GM23338 (cell line): ENCODE measurements around the gene KLHL28. TPM values are rescaled to one million over a fixed set of nuclear protein-coding genes. Genes with fewer than 3 reads are reported as not detected.

Experiments
- ATAC-seq: fragments of 200-7000 bp; cut with Tn5 transposase; 3 replicates; pipeline ENCODE4 v1.9.1; 2020
- DNase-seq: peaks from one replicate; pipeline ENCODE4 v3.0.0-alpha.2; 2015; ENCODE audit warnings: low spot score
- H2AFZ ChIP-seq: fragments of 200-600 bp; sonication (generic); 2 replicates; pipeline ENCODE4 v1.8.0; 2016; ENCODE audit warnings: antibody characterized with exemption, mild to moderate bottlenecking, moderate library complexity
- H3F3A ChIP-seq: fragments of 200-600 bp; sonication (generic); replicated peaks from 2 replicates; pipeline ENCODE4 v1.8.0; 2017; ENCODE audit warnings: antibody characterized with exemption, mixed run types, low read depth
- H3K27ac ChIP-seq: fragments of 200-600 bp; sonication (generic); 2 replicates; pipeline ENCODE4 v1.6.1; 2016; ENCODE audit warnings: low read depth
- H3K27me3 ChIP-seq: fragments of 200-600 bp; sonication (generic); 2 replicates; pipeline ENCODE4 v1.8.0; 2016; ENCODE audit warnings: mild to moderate bottlenecking, mixed run types, moderate library complexity; ENCODE audit not compliant: insufficient read depth
- H3K36me3 ChIP-seq: fragments of 200-600 bp; sonication (generic); 2 replicates; pipeline ENCODE4 v1.8.0; 2016; ENCODE audit warnings: mild to moderate bottlenecking; ENCODE audit not compliant: insufficient read depth
- H3K4me1 ChIP-seq: fragments of 200-600 bp; sonication (generic); 2 replicates; pipeline ENCODE4 v1.8.0; 2016; ENCODE audit warnings: mild to moderate bottlenecking, moderate library complexity; ENCODE audit not compliant: insufficient read depth
- H3K4me2 ChIP-seq: fragments of 200-600 bp; sonication (generic); 2 replicates; pipeline ENCODE4 v1.7.1; 2017; ENCODE audit warnings: mixed run types
- H3K4me3 ChIP-seq: fragments of 200-600 bp; sonication (generic); 2 replicates; pipeline ENCODE4 v1.6.1; 2016; ENCODE audit warnings: mixed run types
- H3K79me2 ChIP-seq: fragments of 200-600 bp; sonication (generic); replicated peaks from 2 replicates; pipeline ENCODE4 v1.8.0; 2017; ENCODE audit warnings: mild to moderate bottlenecking; ENCODE audit not compliant: insufficient read depth
- H3K9me2 ChIP-seq: fragments of 200-600 bp; sonication (generic); 2 replicates; pipeline ENCODE4 v1.8.0; 2017; ENCODE audit not compliant: insufficient read depth
- H4K20me1 ChIP-seq: fragments of 200-600 bp; sonication (generic); replicated peaks from 2 replicates; pipeline ENCODE4 v1.8.0; 2017; ENCODE audit warnings: mild to moderate bottlenecking; ENCODE audit not compliant: insufficient read depth
- H3K27ac Mint-ChIP-seq: 2 replicates; pipeline ENCODE4 v1.8.0; 2020; ENCODE audit warnings: inconsistent platforms, mild to moderate bottlenecking, moderate library complexity, mixed read lengths
- H3K27me3 Mint-ChIP-seq: 3 replicates; pipeline ENCODE4 v1.8.0; 2022; ENCODE audit warnings: low read depth, mild to moderate bottlenecking, moderate library complexity, mixed read lengths, inconsistent platforms; ENCODE audit not compliant: insufficient read depth, poor library complexity
- H3K36me3 Mint-ChIP-seq: 3 replicates; pipeline ENCODE4 v1.8.0; 2021; ENCODE audit warnings: low read depth, mild to moderate bottlenecking, inconsistent platforms, moderate library complexity, mixed read lengths
- H3K4me1 Mint-ChIP-seq: 3 replicates; pipeline ENCODE4 v1.8.0; 2020; ENCODE audit warnings: mild to moderate bottlenecking, inconsistent platforms, mixed read lengths
- H3K4me3 Mint-ChIP-seq: 3 replicates; pipeline ENCODE4 v1.8.0; 2021; ENCODE audit warnings: moderate library complexity, mild to moderate bottlenecking, inconsistent platforms, mixed read lengths
- H3K9me3 Mint-ChIP-seq: 3 replicates; pipeline ENCODE4 v1.8.0; 2020; ENCODE audit warnings: moderate library complexity, mild to moderate bottlenecking, inconsistent platforms, mixed read lengths
- CREB1 ChIP-seq: fragments of 250-450 bp; sonication (Bioruptor Pico); IDR thresholded peaks from 2 replicates; pipeline ENCODE4 v1.5.0; 2020; ENCODE audit warnings: low read depth, mild to moderate bottlenecking, moderate library complexity
- EZH2 ChIP-seq: fragments of 200-600 bp; sonication (generic); IDR thresholded peaks from one replicate; pipeline ENCODE4 v1.8.0; 2017; ENCODE audit warnings: antibody characterized with exemption, mild to moderate bottlenecking, low read depth; ENCODE audit not compliant: unreplicated experiment
- POLR2AphosphoS5 ChIP-seq: IDR thresholded peaks from 2 replicates; pipeline ENCODE4 v1.6.1; 2016; ENCODE audit warnings: antibody characterized with exemption, low read depth
- ZNF331 ChIP-seq: fragments of 250-450 bp; sonication (Bioruptor Pico); IDR thresholded peaks from 2 replicates; pipeline ENCODE4 v1.5.0; 2020; ENCODE audit warnings: low read depth, mild to moderate bottlenecking, moderate library complexity
- ZNF462 ChIP-seq: fragments of 250-450 bp; sonication (Bioruptor Pico); IDR thresholded peaks from 2 replicates; pipeline ENCODE4 v1.5.0; 2020; ENCODE audit warnings: mild to moderate bottlenecking, moderate library complexity
- polyA plus RNA-seq: library from polyadenylated mRNA; unstranded; fragments of >200 nt; fragmentation: Nextera tagmentation; extraction: Ambion mirVana; gene quantifications from 2 replicates; pipeline ENCODE4 v1.2.1, GENCODE V29; 2016
- total RNA-seq: library from RNA; depleted of rRNA; stranded (reverse); fragments of >200 nt; shearing (Covaris generic); gene quantifications from 2 replicates; pipeline ENCODE4 v1.2.3, GENCODE V29; 2014
- TF ChIP-seq, protein P1 (sequence below): IDR thresholded peaks from one replicate; pipeline ENCODE4 v1.6.1; 2018; ENCODE audit warnings: antibody characterized with exemption; ENCODE audit not compliant: unreplicated experiment

Gene KLHL28
- total and polyA plus RNA-seq, 2 experiments from 2014 or later, result 7.7 to 10.6 TPM

GRCh38 chr14:44971459-44971858 is 9.7 kb upstream of the KLHL28 start (continued):
- TF ChIP-seq, protein P1, sequence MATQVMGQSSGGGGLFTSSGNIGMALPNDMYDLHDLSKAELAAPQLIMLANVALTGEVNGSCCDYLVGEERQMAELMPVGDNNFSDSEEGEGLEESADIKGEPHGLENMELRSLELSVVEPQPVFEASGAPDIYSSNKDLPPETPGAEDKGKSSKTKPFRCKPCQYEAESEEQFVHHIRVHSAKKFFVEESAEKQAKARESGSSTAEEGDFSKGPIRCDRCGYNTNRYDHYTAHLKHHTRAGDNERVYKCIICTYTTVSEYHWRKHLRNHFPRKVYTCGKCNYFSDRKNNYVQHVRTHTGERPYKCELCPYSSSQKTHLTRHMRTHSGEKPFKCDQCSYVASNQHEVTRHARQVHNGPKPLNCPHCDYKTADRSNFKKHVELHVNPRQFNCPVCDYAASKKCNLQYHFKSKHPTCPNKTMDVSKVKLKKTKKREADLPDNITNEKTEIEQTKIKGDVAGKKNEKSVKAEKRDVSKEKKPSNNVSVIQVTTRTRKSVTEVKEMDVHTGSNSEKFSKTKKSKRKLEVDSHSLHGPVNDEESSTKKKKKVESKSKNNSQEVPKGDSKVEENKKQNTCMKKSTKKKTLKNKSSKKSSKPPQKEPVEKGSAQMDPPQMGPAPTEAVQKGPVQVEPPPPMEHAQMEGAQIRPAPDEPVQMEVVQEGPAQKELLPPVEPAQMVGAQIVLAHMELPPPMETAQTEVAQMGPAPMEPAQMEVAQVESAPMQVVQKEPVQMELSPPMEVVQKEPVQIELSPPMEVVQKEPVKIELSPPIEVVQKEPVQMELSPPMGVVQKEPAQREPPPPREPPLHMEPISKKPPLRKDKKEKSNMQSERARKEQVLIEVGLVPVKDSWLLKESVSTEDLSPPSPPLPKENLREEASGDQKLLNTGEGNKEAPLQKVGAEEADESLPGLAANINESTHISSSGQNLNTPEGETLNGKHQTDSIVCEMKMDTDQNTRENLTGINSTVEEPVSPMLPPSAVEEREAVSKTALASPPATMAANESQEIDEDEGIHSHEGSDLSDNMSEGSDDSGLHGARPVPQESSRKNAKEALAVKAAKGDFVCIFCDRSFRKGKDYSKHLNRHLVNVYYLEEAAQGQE, result no peak
- TF ChIP-seq EZH2 (no peak), ZNF462 (CRISPR knock-in tag) (no peak)

GRCh38 chr14:44970907-44971306 is 9.2 kb upstream of the KLHL28 start:
- Mint-ChIP-seq H3K4me1 (peaks cover 9% of the 10 kb centered on the region; the same call in 2 of the 3 replicates), H3K36me3 (peaks cover 14% of the 10 kb centered on the region; the same call in 2 of the 3 replicates), H3K27ac (no peak overlapping the region), H3K9me3 (no peaks in the 10 kb centered on the region), H3K4me3 (no peak overlapping the region), H3K27me3 (no peaks in the 10 kb centered on the region)
- Histone ChIP-seq H3F3A (no peaks in the 10 kb centered on the region), H3K4me3 (no peak overlapping the region), H4K20me1 (0 out of 2 replicates have a peak, but pooled peaks cover 8% of the 10 kb centered on the region), H3K79me2 (peaks cover 100% of the 10 kb centered on the region), H3K4me1 (peaks cover 8% of the 10 kb centered on the region; the same call in 1 of the 2 replicates), H3K36me3 (no peaks in the 10 kb centered on the region), H3K9me2 (no peaks in the 10 kb centered on the region), H2AFZ (no peak overlapping the region), H3K4me2 (no peak overlapping the region), H3K27ac (no peak overlapping the region), H3K27me3 (no peaks in the 10 kb centered on the region)
- DNase-seq (no peak), ATAC-seq (no peak)
- no peak for TF ChIP-seq CREB1 (CRISPR knock-in tag)
- TF ChIP-seq POLR2AphosphoS5, result no peak
- no peak for TF ChIP-seq ZNF462 (CRISPR knock-in tag)
- no peak for TF ChIP-seq ZNF331 (CRISPR knock-in tag)
